ENCODE results near the gene CEMP1.

GRCh38 chr16:2529061-2529931 is 1.9 kb downstream of the CEMP1 start:
- TF ChIP-seq CTCF (conservative IDR thresholded peaks at IDR 0.05; ENCODE audit: low read length) (no peak), EZH2phosphoT487 (IDR thresholded peaks at IDR 0.05; ENCODE audit: borderline replicate concordance) (no peak)

Measured in Loucy (cell line).